ENCODE results near the gene NFYC.

NFYC gene

DNA sequence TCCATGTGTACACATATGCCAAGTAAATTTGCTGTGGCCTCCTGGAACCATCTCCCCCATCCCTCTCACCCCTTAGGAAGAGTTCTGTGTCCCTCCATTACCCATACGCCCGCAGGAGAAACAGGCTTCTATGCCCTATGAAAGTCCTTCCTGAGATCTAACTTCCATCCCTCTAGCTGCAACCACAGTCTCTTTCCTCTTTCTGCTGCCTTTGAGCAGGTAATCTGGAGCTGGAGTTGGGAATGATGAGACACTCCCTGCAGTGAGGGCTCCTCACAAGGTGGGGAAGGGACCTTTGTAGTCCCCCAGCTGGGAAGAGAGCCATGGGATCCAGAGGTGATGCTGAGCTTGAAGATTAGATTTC lies 90.1 kb downstream of the NFYC start:
- Histone ChIP-seq H3K27me3 (replicated peaks; ENCODE audit: control insufficient read depth, insufficient read depth, low read length) (no peaks in the 10 kb centered on the region; the same call in 1 of the 2 replicates), H3K36me3 (ENCODE audit: control insufficient read depth, insufficient read depth, low read length) (no peaks in the 10 kb centered on the region), H3K4me3 (replicated peaks; ENCODE audit: low read depth, low read length) (no peak overlapping the region)
- DNase-seq (ENCODE audit: extremely low read depth, insufficient read length), result no peak
- TF ChIP-seq CTCF (IDR thresholded peaks at IDR 0.05; ENCODE audit: insufficient read depth, low read length, poor library complexity, severe bottlenecking), result no peak

- DNase-seq (ENCODE audit: extremely low read depth, insufficient read length), result no peak
These were observed 91.0 kb downstream of the NFYC start for GRCh38 chr1:40782371-40782956.

GRCh38 chr1:40783001-40783905 lies 91.7 kb downstream of the NFYC start, which contains the start of gene KCNQ4:
Gene KCNQ4, plus strand, starts transcription at chr1:40783787. Its CDS starts 307 bp downstream, at chr1:40784094.
- Histone ChIP-seq H3K36me3 (ENCODE audit: control insufficient read depth, insufficient read depth, low read length) (no peaks in the 10 kb centered on the region), H3K4me3 (replicated peaks; ENCODE audit: low read depth, low read length) (0 out of 2 replicates have a peak within 1 kb of the TSS, but pooled peaks have one; percentile 4), H3K27me3 (replicated peaks; ENCODE audit: control insufficient read depth, insufficient read depth, low read length) (no peaks in the 10 kb centered on the region; the same call in 1 of the 2 replicates)
- no peak for DNase-seq (ENCODE audit: extremely low read depth, insufficient read length)
- TF ChIP-seq CTCF (IDR thresholded peaks at IDR 0.05; ENCODE audit: insufficient read depth, low read length, poor library complexity, severe bottlenecking), result no peak

More at GRCh38 chr1:40782371-40782956, 91.0 kb downstream of the NFYC start:
- Histone ChIP-seq H3K36me3 (ENCODE audit: control insufficient read depth, insufficient read depth, low read length) (no peaks in the 10 kb centered on the region), H3K27me3 (replicated peaks; ENCODE audit: control insufficient read depth, insufficient read depth, low read length) (no peaks in the 10 kb centered on the region; the same call in 1 of the 2 replicates), H3K4me3 (replicated peaks; ENCODE audit: low read depth, low read length) (no peak overlapping the region)
- no peak for TF ChIP-seq CTCF (IDR thresholded peaks at IDR 0.05; ENCODE audit: insufficient read depth, low read length, poor library complexity, severe bottlenecking)

- Histone ChIP-seq H3K36me3 (ENCODE audit: control insufficient read depth, insufficient read depth, low read length) (no peaks in the 10 kb centered on the region), H3K27me3 (replicated peaks; ENCODE audit: control insufficient read depth, insufficient read depth, low read length) (no peaks in the 10 kb centered on the region; the same call in 1 of the 2 replicates), H3K4me3 (replicated peaks; ENCODE audit: low read depth, low read length) (no peak overlapping the region)
- no peak for DNase-seq (ENCODE audit: extremely low read depth, insufficient read length)
- no peak for TF ChIP-seq CTCF (IDR thresholded peaks at IDR 0.05; ENCODE audit: insufficient read depth, low read length, poor library complexity, severe bottlenecking)
These were observed 92.8 kb downstream of the NFYC start for GRCh38 chr1:40784141-40784770.

- Histone ChIP-seq H3K27me3 (replicated peaks; ENCODE audit: control insufficient read depth, insufficient read depth, low read length) (no peaks in the 10 kb centered on the region; the same call in 1 of the 2 replicates), H3K4me3 (replicated peaks; ENCODE audit: low read depth, low read length) (no peak overlapping the region)
These were observed 93.3 kb downstream of the NFYC start for GRCh38 chr1:40784771-40785151.

More at GRCh38 chr1:40784771-40785151, 93.3 kb downstream of the NFYC start:
- no peaks in the 10 kb centered on the region for H3K36me3 ChIP-seq (ENCODE audit: control insufficient read depth, insufficient read depth, low read length)
- no peak for TF ChIP-seq CTCF (IDR thresholded peaks at IDR 0.05; ENCODE audit: insufficient read depth, low read length, poor library complexity, severe bottlenecking)
- DNase-seq (ENCODE audit: extremely low read depth, insufficient read length), result no peak
